ENCODE results near the gene KAZN. TPM values are rescaled to one million over a fixed set of nuclear protein-coding genes. Genes with fewer than 3 reads are reported as not detected.

KAZN gene
- polyA plus RNA-seq, 1 experiment = 3.7 TPM

- CTCF ChIA-PET = interaction anchor here (1.1 to 1.3 kb wide), 2 partner anchors 8 to 10 kb away, joined by 3 to 7 read pairs; no protein-coding TSS in a partner anchor
- Histone ChIP-seq H3K27ac (ENCODE audit: low read depth, low read length) (peak overlapping the region; percentile 31), H3K9me3 (ENCODE audit: control insufficient read depth, insufficient read depth, low read length) (no peaks in the 10 kb centered on the region), H3K27me3 (ENCODE audit: control insufficient read depth, insufficient read depth, low read length) (no peaks in the 10 kb centered on the region), H3K4me3 (ENCODE audit: low read depth, low read length) (no peak overlapping the region)
- no peak for DNase-seq (ENCODE audit: low read depth, low spot score)
- POLR2A ChIA-PET = interaction anchor here (0.6 to 0.7 kb wide), 2 partner anchors 85 to 412 kb away, joined by 5 to 6 read pairs; no protein-coding TSS in a partner anchor
- no peak for TF ChIP-seq CTCF (IDR thresholded peaks at IDR 0.05; ENCODE audit: low read depth, low read length)
Observed at GRCh38 chr1:15160626-15161025, 562.1 kb downstream of the KAZN start.

GRCh38 chr1:15167386-15167785 lies 568.9 kb downstream of the KAZN start:
- no peaks in the 10 kb centered on the region for H3K9me3 ChIP-seq (ENCODE audit: control insufficient read depth, insufficient read depth, low read length)
- CTCF ChIA-PET = interaction anchor here (2.0 kb wide), 1 partner anchor 14 kb away, joined by 5 read pairs; no protein-coding TSS in a partner anchor
- no peaks in the 10 kb centered on the region for H3K27me3 ChIP-seq (ENCODE audit: control insufficient read depth, insufficient read depth, low read length)
- H3K27ac ChIP-seq (ENCODE audit: low read depth, low read length) = peak overlapping the region; percentile 1
- POLR2A ChIA-PET = interaction anchor here (0.6 to 2.7 kb wide), 4 partner anchors 9 to 46 kb away, joined by 3 to 28 read pairs (median 10); no protein-coding TSS in a partner anchor
- no peak overlapping the region for H3K4me3 ChIP-seq (ENCODE audit: low read depth, low read length)
- peak; percentile 57 for DNase-seq (ENCODE audit: low read depth, low spot score)
- 0 out of 2 replicates have a peak, but pooled peaks have one; percentile 35 for TF ChIP-seq CTCF (IDR thresholded peaks at IDR 0.05; ENCODE audit: low read depth, low read length)
